Pancreas (tissue), 10 donors: Measurements from ENCODE around the gene PKP3. TPM values are rescaled to one million over a fixed set of nuclear protein-coding genes. Genes with fewer than 3 reads are reported as not detected.
"Not testable (repeated sequence)": the region's sequence is repeated elsewhere in the genome, so short reads cannot be mapped to it uniquely, and the experiment has no call there.

Source experiments
- ATAC-seq, 4 donors: fragments of 200-7000 bp; cut with Tn5 transposase; one replicate each; pipeline versions ENCODE4 v1.8.0 to v1.9.1; 2020; ENCODE audit warnings: mild to moderate bottlenecking in 4 of 4, moderate library complexity in 4 of 4
- DNase-seq, 6 donors: peaks; one replicate each; pipeline ENCODE4 v3.0.0-alpha.2; 2020
- FAIRE-seq: peaks from 2 replicates; lab custom pipeline; 2012; peaks lifted over from hg19 to GRCh38; lab: Jason Lieb, UNC
- H3K27ac ChIP-seq, 4 donors: fragments of 200-600 bp; sonication (generic); 1 replicate in 3 of 4; 2 replicates in 1 of 4; pipeline versions ENCODE4 v1.5.0 to v1.8.0; 2020
- H3K27me3 ChIP-seq, 4 donors: fragments of 200-600 bp; one replicate each; pipeline ENCODE4 v1.8.0; 2021
- H3K36me3 ChIP-seq, 3 donors: fragments of 200-600 bp; sonication (generic) in 1 of 3; one replicate each; pipeline versions ENCODE4 v1.5.0 to v1.8.0; 2020 to 2021
- H3K4me1 ChIP-seq, 3 donors: fragments of 200-600 bp; one replicate each; pipeline ENCODE4 v1.8.0; 2021
- H3K4me3 ChIP-seq, 4 donors: fragments of 200-600 bp; sonication (generic) in 2 of 4; one replicate each; pipeline versions ENCODE4 v1.5.0 to v1.8.0; 2020 to 2021
- H3K9me3 ChIP-seq, 4 donors: fragments of 200-600 bp; one replicate each; pipeline ENCODE4 v1.8.0; 2021
- WGBS, 2 donors: extraction: QIAGEN DNeasy Blood & Tissue Kit; methylation state at CpG; one replicate each; pipeline ENCODE4 v1.1.7; 2013; 5-methylcytosine and 5-hydroxymethylcytosine counted together
- intact Hi-C, 3 donors: fragments of 100-400 bp; cut with DNase I; formaldehyde crosslinking; loops; one replicate each; pipeline versions ENCODE4 v1.11.1 to v1.14.2; 2022
- polyA plus RNA-seq, 2 donors: library from polyadenylated mRNA; stranded (reverse); fragments of 200-250 nt; gene quantifications; one replicate each; pipeline ENCODE4 v1.2.3, GENCODE V29; 2013
- total RNA-seq, 6 donors: library from RNA; stranded (reverse); fragmentation: NEBNext Ultra II Directional in 4 of 6; extraction: Animal tissue kit (Norgen Biotek cat#: 25700) in 4 of 6; gene quantifications; one replicate each; pipeline versions ENCODE4 v1.2.1 to v1.2.4, GENCODE V29; 2021 to 2023
- TF ChIP-seq, protein P1 (sequence below), 4 donors: fragments of 200-600 bp; sonication (generic) in 3 of 4; IDR thresholded peaks; one replicate each; pipeline versions ENCODE4 v1.5.0 to v1.8.0; 2021; ENCODE audit warnings: antibody characterized with exemption in 4 of 4
- donor health status: healthy with polysubstance abuse.
- donor health status: DM: no; HTN: no; CAD: no; lungs with moderate emphysema.
- donor health status: DM: no; HTN: no; CAD: no.
- donor health status: control.
- donor health status: control.
- donor health status: Bipolar disorder and iron deficiency.
- donor health status: DM: yes; HTN: yes; CAD: no.
- donor health status: DM: no; HTN: no; CAD: no.
- donor health status: DM: no; HTN: no; CAD: no.
- donor health status: DM: yes; HTN: yes; CAD: no.

PKP3 gene
- total and polyA plus RNA-seq, 8 donors, result 23.4 to 50.5 (median 30.5) TPM

DNA sequence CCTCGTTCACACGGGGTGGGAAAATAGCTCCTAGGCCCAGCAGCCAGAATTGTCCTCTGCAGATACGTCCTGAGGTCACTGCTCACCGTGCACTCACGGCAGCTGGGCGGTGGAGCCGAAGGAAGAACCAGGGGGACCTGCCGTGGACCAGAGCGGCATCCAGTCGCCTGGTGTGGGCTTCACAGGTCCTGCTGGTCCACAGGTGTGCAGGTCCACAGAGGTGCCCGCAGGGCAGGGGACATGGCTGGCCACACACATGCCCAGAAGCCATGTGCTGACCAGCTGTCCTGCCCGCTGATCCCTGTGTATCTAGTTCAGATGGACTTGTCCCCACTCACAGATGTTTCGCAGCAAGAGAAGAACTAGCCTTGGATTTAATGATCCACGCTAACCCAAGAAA, 10.6 kb upstream of the PKP3 start:
- H3K4me1 ChIP-seq, result no peaks in the 10 kb centered on the region
- no peaks in the 10 kb centered on the region for H3K9me3 ChIP-seq
- 82 to 85% methylated on average over 14 of the region's 14 CpGs for WGBS, 2 donors
- TF ChIP-seq, protein P1, sequence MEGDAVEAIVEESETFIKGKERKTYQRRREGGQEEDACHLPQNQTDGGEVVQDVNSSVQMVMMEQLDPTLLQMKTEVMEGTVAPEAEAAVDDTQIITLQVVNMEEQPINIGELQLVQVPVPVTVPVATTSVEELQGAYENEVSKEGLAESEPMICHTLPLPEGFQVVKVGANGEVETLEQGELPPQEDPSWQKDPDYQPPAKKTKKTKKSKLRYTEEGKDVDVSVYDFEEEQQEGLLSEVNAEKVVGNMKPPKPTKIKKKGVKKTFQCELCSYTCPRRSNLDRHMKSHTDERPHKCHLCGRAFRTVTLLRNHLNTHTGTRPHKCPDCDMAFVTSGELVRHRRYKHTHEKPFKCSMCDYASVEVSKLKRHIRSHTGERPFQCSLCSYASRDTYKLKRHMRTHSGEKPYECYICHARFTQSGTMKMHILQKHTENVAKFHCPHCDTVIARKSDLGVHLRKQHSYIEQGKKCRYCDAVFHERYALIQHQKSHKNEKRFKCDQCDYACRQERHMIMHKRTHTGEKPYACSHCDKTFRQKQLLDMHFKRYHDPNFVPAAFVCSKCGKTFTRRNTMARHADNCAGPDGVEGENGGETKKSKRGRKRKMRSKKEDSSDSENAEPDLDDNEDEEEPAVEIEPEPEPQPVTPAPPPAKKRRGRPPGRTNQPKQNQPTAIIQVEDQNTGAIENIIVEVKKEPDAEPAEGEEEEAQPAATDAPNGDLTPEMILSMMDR (IDR thresholded peaks at IDR 0.05), result no peak
- no peak overlapping the region for H3K27ac ChIP-seq
- H3K4me3 ChIP-seq, result no peak overlapping the region
- no peak for FAIRE-seq
- intact Hi-C loops, result no loop called here
- no peaks in the 10 kb centered on the region for H3K27me3 ChIP-seq
- DNase-seq, result peak in 1 of 6 donors; percentile 67
- ATAC-seq, result no peak
- no peaks in the 10 kb centered on the region for H3K36me3 ChIP-seq

DNA sequence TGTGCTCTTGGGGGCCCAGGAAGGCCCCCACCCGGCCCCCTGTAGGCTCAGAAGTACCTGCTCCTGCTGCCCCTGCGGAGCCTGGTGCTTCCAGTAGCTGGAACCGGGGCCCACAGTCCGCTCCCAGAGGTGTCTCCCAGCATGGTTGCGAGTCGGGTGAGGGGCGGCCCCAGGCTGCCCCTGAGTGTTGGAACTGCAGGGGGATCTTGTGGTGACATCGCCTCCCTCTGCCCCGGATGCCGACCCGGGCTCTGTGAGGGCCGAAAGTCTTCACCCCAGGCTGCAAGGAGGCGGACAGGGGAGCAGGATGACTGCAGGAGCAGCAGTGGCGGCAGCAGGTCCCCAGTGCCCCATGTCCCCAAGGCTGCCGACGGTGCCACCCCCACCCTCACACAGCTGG, 9.5 kb upstream of the PKP3 start:
- intact Hi-C loops, result no loop called here
- FAIRE-seq (no peak), DNase-seq (peak in 1 of 6 donors; percentile 75), ATAC-seq (no peak)
- no peaks in the 10 kb centered on the region for H3K4me1 ChIP-seq
- WGBS, 2 donors, result 85 to 90% methylated on average over 16 of the region's 16 CpGs
- TF ChIP-seq, protein P1 (IDR thresholded peaks at IDR 0.05), result no peak
- no peak overlapping the region for H3K27ac ChIP-seq
- no peaks in the 10 kb centered on the region for H3K27me3 ChIP-seq
- H3K36me3 ChIP-seq, result no peaks in the 10 kb centered on the region
- H3K9me3 ChIP-seq, result no peaks in the 10 kb centered on the region
- H3K4me3 ChIP-seq, result no peak overlapping the region

DNA sequence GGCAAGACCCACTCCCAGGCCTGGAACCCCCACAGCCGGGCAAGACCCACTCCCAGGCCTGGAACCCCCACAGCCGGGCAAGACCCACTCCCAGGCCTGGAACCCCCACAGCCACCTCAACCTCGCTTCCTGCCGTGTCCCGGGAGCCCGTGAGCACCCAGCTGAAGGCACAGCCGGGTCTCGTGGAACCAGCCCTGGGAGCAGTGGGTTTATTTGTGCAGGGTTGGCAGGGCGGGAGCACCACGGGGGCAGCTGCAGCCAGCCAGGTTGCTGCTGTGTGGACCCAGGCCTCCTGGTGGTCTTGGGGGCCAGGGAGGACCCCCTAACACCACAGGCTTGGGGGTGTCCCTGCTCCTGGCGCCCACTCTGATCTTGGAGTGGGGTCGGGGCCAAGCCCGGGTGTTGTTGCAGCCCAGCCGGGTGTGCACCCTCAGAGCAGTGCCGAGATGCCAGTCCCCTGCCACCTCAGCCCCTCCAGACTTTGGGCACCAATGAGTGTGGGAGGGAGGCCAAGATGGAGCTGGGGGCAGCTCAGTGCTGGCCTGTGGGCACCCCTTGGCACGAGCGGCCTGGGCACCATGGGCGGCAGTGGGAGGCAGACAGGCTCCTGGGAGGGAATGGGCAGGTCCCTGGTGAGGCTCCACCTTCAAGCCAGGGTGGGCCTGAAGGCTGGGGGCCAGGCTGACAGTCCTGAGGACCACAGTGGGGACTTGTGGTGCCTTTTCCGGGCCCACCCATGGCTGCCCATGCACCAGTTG, 8.2 kb upstream of the PKP3 start:
- Histone ChIP-seq H3K9me3 (no peaks in the 10 kb centered on the region), H3K4me3 (no peak overlapping the region), H3K4me1 (no peaks in the 10 kb centered on the region), H3K27me3 (no peaks in the 10 kb centered on the region), H3K36me3 (no peaks in the 10 kb centered on the region), H3K27ac (no peak overlapping the region)
- intact Hi-C loops, result no loop called here
- no peak for ATAC-seq
- TF ChIP-seq, protein P1 (IDR thresholded peaks at IDR 0.05), result no peak
- 93 to 95% methylated on average over 17 to 19 of the region's 19 CpGs for WGBS, 2 donors
- DNase-seq, result peak in 2 of 6 donors; percentile 33 to 66
- no peak for FAIRE-seq

DNA sequence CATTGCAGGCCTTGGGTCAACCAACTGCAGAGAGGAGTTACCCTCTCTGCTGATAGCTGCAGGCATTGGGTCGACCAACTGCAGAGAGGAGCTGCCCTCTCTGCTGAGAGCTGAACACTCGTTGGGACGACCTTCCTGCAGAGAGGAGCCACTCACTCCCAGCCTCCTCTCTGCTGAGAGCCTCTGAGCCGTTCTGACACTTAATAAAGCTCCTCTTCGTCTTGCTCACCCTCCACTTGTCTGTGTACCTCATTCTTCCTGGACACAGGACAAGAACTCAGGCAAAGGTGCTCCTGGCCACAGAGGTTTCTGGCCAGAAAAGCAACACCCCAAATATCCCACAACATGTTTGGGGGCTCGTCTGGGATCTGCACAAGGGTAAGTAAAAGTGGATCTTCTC, 7.5 kb upstream of the PKP3 start:
- no peaks in the 10 kb centered on the region for H3K36me3 ChIP-seq
- no peaks in the 10 kb centered on the region for H3K27me3 ChIP-seq
- H3K27ac ChIP-seq, result no peak overlapping the region
- DNase-seq (no peak), FAIRE-seq (no peak), ATAC-seq (no peak)
- H3K9me3 ChIP-seq, result no peaks in the 10 kb centered on the region
- WGBS, 2 donors, result 87 to 92% methylated on average over 6 of the region's 6 CpGs
- H3K4me1 ChIP-seq, result no peaks in the 10 kb centered on the region
- TF ChIP-seq, protein P1 (IDR thresholded peaks at IDR 0.05), result no peak
- intact Hi-C loops, result no loop called here
- no peak overlapping the region for H3K4me3 ChIP-seq

DNA sequence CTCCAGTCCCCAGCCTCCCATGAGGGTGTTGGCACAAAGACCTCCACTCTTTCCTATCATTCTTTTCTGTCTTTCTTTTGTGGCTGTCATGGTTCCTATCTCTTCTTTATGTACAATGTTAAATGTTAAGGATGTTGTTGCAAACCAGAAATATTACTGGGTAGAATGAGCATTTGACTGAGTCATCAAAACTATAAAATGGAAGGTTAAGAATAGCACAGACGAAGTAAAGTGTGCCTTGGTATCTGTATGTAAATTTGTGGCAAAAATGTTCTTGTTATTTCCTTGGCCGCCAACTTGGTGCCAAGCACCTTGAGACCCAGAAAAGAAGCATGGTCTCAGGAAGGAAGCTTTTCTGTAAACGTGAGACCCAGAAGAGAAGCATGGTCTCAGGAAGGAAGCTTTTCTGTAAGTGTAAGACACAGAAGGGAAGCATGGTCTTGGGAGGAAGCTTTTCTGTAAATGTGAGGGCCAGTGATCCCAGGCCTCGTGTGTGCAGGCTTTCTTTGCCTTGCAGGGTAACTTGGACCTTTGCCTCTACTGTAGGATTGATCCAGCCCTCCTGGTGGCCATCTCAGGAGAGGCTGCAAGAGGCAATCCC, 6.7 kb upstream of the PKP3 start:
- Histone ChIP-seq H3K27ac (no peak overlapping the region), H3K9me3 (no peaks in the 10 kb centered on the region), H3K4me1 (no peaks in the 10 kb centered on the region), H3K27me3 (no peaks in the 10 kb centered on the region), H3K36me3 (no peaks in the 10 kb centered on the region), H3K4me3 (no peak overlapping the region)
- DNase-seq (no peak), FAIRE-seq (no peak), ATAC-seq (no peak)
- whole genome bisulfite sequencing, 2 donors, result 71 to 74% methylated on average over 4 of the region's 4 CpGs
- TF ChIP-seq, protein P1 (IDR thresholded peaks at IDR 0.05), result no peak
- intact Hi-C loops, result no loop called here

DNA sequence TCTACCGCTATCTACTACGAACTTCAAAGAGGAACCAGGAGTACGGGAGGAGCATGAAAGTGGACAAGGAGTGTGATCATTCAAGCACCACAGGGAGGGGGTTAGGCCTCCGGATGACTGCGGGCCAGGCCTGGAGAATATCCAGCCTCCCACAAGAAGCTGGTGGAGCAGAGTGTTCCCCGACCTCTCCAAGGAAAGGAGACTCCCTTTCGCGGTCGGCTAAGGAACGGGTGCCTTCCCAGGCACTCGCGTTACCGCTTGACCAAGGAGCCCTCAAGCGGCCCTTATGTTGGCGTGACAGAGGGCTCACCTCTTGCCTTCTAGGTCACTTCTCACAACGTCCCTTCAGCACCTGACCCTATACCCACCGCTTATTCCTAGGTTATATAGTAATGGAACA, 4.6 kb upstream of the PKP3 start:
- H3K4me1 ChIP-seq, FAIRE-seq, intact Hi-C loops: not testable (repeated sequence)

More for the DNA sequence above, 4.6 kb upstream of the PKP3 start:
- ATAC-seq, DNase-seq, H3K27ac ChIP-seq, H3K9me3 ChIP-seq, H3K27me3 ChIP-seq, H3K4me3 ChIP-seq, H3K36me3 ChIP-seq: not testable (repeated sequence)
- WGBS, 2 donors, result 69 to 76% methylated on average over 14 to 17 of the region's 17 CpGs
